GM10248 (cell line): Measurements from ENCODE around the gene SDK1.

Experiments
- CTCF ChIA-PET: fragments of 300-600 bp; sonication (Branson Sonifier 250); formaldehyde crosslinking; extraction: SDS; loops from one replicate; lab custom pipeline; 2021; ENCODE audit warnings: antibody characterized with exemption; lab: Yijun Ruan, JAX
- POLR2A ChIA-PET: fragments of 350-650 bp; sonication (Branson Sonifier 250); formaldehyde crosslinking; extraction: SDS; loops from one replicate; lab custom pipeline; 2020; ENCODE audit warnings: antibody characterized with exemption; lab: Yijun Ruan, JAX
- DNase-seq: peaks from one replicate; pipeline ENCODE4 v3.0.0; 2012; ENCODE audit errors: extremely low spot score
- CTCF ChIP-seq: IDR thresholded peaks from 2 replicates; pipeline ENCODE4 v1.5.1; 2012; ENCODE audit warnings: mild to moderate bottlenecking, low read depth; ENCODE audit errors: extremely low read depth, missing control alignments, control extremely low read depth

SDK1 gene

GRCh38 chr7:4195660-4196059 is 894.6 kb downstream of the SDK1 start:
- no peak for TF ChIP-seq CTCF
- DNase-seq = no peak
- ChIA-PET POLR2A (no interaction called here), CTCF (no interaction called here)

DNA sequence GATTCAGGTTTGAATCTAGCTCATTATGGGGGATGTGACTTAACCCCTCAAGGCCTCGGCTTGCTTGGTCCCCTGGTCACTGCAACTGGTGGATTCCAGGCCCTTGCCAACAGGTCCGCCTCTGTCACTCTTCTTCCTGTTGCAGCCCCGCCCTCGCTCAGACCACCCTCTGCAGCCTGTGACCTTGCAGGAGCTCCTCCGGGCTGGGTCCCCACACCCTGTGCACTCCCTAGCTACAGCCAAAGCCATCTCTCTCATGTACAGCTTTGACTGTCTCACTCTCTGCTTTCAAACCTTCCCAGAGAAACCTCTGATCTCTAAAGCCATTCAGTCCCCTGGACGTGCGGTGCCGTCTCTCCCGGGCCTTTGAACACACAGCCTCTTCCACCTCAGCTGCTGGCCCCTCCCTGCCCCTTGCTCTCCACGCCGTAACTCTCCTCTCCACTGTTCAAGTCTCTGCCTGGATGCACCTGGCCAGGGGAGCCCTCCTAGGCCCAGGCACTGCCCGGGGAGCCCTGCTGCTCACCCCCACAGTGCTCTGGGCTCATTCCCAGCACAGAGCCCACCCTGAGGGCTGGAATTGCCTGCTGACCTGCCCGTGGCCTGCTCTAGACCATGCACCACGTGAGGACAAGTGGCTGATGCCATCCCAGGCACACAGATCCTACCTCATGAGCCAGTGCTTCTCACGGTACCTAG is 895.2 kb downstream of the SDK1 start:
- no peak for DNase-seq
- CTCF ChIA-PET = no interaction called here
- POLR2A ChIA-PET = no interaction called here
- TF ChIP-seq CTCF = no peak

GRCh38 chr7:4198301-4198700 is 897.2 kb downstream of the SDK1 start:
- no peak for TF ChIP-seq CTCF
- POLR2A ChIA-PET = no interaction called here
- DNase-seq = no peak
- CTCF ChIA-PET = no interaction called here

- ChIA-PET POLR2A (no interaction called here), CTCF (no interaction called here)
- no peak for TF ChIP-seq CTCF
- DNase-seq = no peak
Measured at GRCh38 chr7:4200546-4201094, 899.6 kb downstream of the SDK1 start.

GRCh38 chr7:4201566-4201965 is 900.5 kb downstream of the SDK1 start:
- POLR2A ChIA-PET = no interaction called here
- CTCF ChIA-PET = no interaction called here
- TF ChIP-seq CTCF = no peak
- no peak for DNase-seq

DNA sequence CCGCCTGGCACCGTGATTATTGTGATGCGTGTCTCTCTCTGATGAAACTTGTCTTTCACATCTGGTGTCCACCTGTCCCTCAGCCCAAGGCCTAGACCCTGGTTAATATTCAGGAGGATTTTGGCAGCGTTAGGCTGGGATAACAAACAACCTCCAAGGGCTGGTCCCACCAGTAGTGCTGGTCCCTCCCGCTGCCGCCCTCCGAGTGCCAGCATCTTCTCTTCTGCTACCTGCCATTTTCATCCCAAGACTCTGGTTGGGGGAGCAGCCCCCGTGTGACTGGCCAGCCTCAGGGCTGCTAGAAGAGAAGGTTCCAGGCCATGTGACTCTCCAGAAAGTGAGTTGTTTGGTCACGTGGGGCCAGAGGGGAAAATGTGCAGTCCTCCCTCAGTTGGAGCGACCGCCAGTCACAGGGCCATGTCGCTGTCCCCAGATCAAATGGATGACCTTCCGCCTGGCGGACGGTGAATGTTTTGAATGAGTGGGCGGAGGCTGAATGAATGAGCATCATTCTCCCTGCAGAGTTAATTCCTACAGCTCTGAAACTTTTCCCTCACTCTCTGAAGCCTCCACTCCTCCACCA is 901.2 kb downstream of the SDK1 start:
- ChIA-PET POLR2A (no interaction called here), CTCF (no interaction called here)
- no peak for TF ChIP-seq CTCF
- DNase-seq = no peak
